Panc1 (cell line): ENCODE results near the gene CLMN.

Experiments used
- CTCF ChIP-seq: fragments of 450-650 bp; IDR thresholded peaks from 2 replicates; pipeline ENCODE4 v1.5.1; 2017; ENCODE audit warnings: mild to moderate bottlenecking
- POLR2AphosphoS5 ChIP-seq: IDR thresholded peaks from 2 replicates; pipeline ENCODE4 v1.6.1; 2012; ENCODE audit warnings: mild to moderate bottlenecking, low read depth, low read length, moderate library complexity

GRCh38 chr14:95312311-95312710 lies 7.4 kb downstream of the CLMN start:
- TF ChIP-seq CTCF (no peak), POLR2AphosphoS5 (no peak)
